ENCODE results near the gene EME2. TPM values are rescaled to one million over a fixed set of nuclear protein-coding genes. Genes with fewer than 3 reads are reported as not detected.

EME2 gene
- total and polyA plus RNA-seq, 9 donors: 0.83 to 19.2 (median 13.7) TPM

GRCh38 chr16:1785846-1786170 is 13.2 kb downstream of the EME2 start:
- Histone ChIP-seq H3K4me1 (ENCODE audit: insufficient read depth) (peaks cover 5% of the 10 kb centered on the region), H3K27me3 (no peaks in the 10 kb centered on the region), H3K27ac (no peak overlapping the region), H3K36me3 (no peaks in the 10 kb centered on the region), H3K4me3 (no peak overlapping the region), H3K9me3 (no peaks in the 10 kb centered on the region)
- intact Hi-C loops (cut with DNase I): no loop called here
- WGBS, 3 donors: 80 to 84% (median 82%) methylated on average over 14 of the region's 14 CpGs
- TF ChIP-seq EP300 (IDR thresholded peaks at IDR 0.05) (no peak), CTCF (IDR thresholded peaks at IDR 0.05) (no peak), POLR2A (IDR thresholded peaks at IDR 0.05) (no peak)
- peak in 2 of 5 donors; percentile 22 to 34 for DNase-seq

GRCh38 chr16:1786242-1787055 is 13.8 kb downstream of the EME2 start:
- H3K27ac ChIP-seq: no peak overlapping the region
- H3K9me3 ChIP-seq: no peaks in the 10 kb centered on the region
- no peaks in the 10 kb centered on the region for H3K27me3 ChIP-seq
- intact Hi-C loops (cut with DNase I): no loop called here
- DNase-seq: peak; percentile 10 to 40 (median 30)
- no peak overlapping the region for H3K4me3 ChIP-seq
- 83 to 88% (median 85%) methylated on average over 47 to 51 of the region's 51 CpGs for WGBS, 3 donors
- peaks cover 3% of the 10 kb centered on the region for H3K4me1 ChIP-seq (ENCODE audit: insufficient read depth)
- TF ChIP-seq CTCF (IDR thresholded peaks at IDR 0.05) (no peak), EP300 (IDR thresholded peaks at IDR 0.05) (no peak), POLR2A (IDR thresholded peaks at IDR 0.05) (no peak)
- H3K36me3 ChIP-seq: no peaks in the 10 kb centered on the region

GRCh38 chr16:1787056-1787321 is 14.4 kb downstream of the EME2 start:
- Histone ChIP-seq H3K27ac (no peak overlapping the region), H3K27me3 (no peaks in the 10 kb centered on the region), H3K4me3 (no peak overlapping the region), H3K9me3 (no peaks in the 10 kb centered on the region), H3K36me3 (no peaks in the 10 kb centered on the region), H3K4me1 (ENCODE audit: insufficient read depth) (no peaks in the 10 kb centered on the region)
- WGBS, 3 donors: 87 to 93% (median 89%) methylated on average over 6 of the region's 6 CpGs
- DNase-seq: peak in 1 of 5 donors; percentile 24
- intact Hi-C loops (cut with DNase I): no loop called here
- TF ChIP-seq CTCF (IDR thresholded peaks at IDR 0.05): no peak

- H3K4me1 ChIP-seq (ENCODE audit: insufficient read depth): no peaks in the 10 kb centered on the region
- H3K27me3 ChIP-seq: no peaks in the 10 kb centered on the region
- no peak overlapping the region for H3K4me3 ChIP-seq
- TF ChIP-seq POLR2A (IDR thresholded peaks at IDR 0.05) (no peak), EP300 (IDR thresholded peaks at IDR 0.05) (no peak), CTCF (IDR thresholded peaks at IDR 0.05) (no peak)
- intact Hi-C loops (cut with DNase I): no loop called here
- no peak overlapping the region for H3K27ac ChIP-seq
- DNase-seq: peak; percentile 12 to 32 (median 25)
- H3K9me3 ChIP-seq: no peaks in the 10 kb centered on the region
- H3K36me3 ChIP-seq: no peaks in the 10 kb centered on the region
- WGBS, 3 donors: 89 to 90% (median 89%) methylated on average over 39 to 44 of the region's 44 CpGs
Measured at GRCh38 chr16:1787322-1788094, 14.9 kb downstream of the EME2 start.
